ENCODE data around the gene NOL12. TPM values are rescaled to one million over a fixed set of nuclear protein-coding genes. Genes with fewer than 3 reads are reported as not detected.

Gene NOL12
- polyA plus RNA-seq, 1 donor from 2014 or later: 90.0 TPM

DNA sequence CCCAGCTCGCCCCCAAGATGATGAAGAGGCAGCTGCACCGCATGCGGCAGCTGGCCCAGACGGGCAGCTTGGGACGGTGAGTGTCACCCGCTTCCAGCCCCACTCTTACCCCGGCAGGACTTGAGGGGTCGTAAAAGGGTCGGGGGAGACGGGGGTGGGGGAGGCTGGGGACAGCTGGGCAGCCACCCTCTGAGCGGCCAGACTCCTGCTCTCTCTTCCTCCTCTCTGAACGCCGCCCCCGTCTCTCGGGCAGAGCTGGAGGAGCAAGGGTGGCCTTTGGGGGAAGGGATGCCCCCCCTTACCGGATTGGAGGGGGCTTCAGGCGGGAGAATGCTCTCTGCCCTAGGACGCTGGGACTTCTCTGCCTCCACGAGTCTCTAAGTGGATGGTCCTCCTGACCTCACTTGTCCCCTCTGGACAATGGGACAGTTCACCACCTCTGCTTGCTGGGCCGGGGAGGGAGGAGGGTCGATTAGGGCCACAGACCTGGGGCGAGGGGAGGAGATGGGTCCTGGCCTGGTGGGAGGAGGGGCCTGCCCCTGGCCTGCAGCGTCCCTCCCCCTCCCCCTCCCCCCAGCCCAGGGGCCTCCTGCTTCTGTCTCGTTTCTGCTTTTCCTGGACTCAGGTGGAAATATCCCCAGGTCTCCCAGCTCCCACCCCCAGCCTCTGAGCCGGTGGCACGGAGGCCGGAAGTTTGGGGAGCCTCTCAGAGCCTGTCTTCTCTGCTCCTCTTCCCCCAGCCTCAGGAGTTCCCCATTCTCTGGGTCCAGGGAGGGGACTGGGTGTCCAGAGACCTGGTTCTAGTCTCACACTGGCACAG, 46.2 kb upstream of the NOL12 start:
- Histone ChIP-seq H4K20me1 (ENCODE audit: insufficient read depth) (no peaks in the 10 kb centered on the region), H3K27me3 (ENCODE audit: insufficient read depth, low read depth, low read length) (peaks cover 15% of the 10 kb centered on the region), H3K9me3 (ENCODE audit: low read length) (no peaks in the 10 kb centered on the region), H3F3A (ENCODE audit: insufficient read depth, low read length, poor library complexity, severe bottlenecking) (no peaks in the 10 kb centered on the region), H3K27ac (ENCODE audit: low read length) (no peak overlapping the region), H3K4me2 (ENCODE audit: low read length) (no peak overlapping the region), H3K4me3 (ENCODE audit: low read length) (peak overlapping the region; percentile 47), H3K79me2 (replicated peaks; ENCODE audit: insufficient read depth, low read length) (no peaks in the 10 kb centered on the region), H3K9me2 (ENCODE audit: insufficient read depth, low read length) (no peaks in the 10 kb centered on the region), H3K9ac (ENCODE audit: low read length) (no peak overlapping the region), H3K36me3 (ENCODE audit: insufficient read depth, low read length) (no peaks in the 10 kb centered on the region), H2AFZ (ENCODE audit: low read depth, low read length) (no peak overlapping the region)
- TF ChIP-seq SMC3 (conservative IDR thresholded peaks at IDR 0.05; ENCODE audit: poor library complexity) (no peak), POLR2AphosphoS5 (IDR thresholded peaks at IDR 0.05) (no peak), CTCF (IDR thresholded peaks at IDR 0.05; ENCODE audit: poor library complexity, severe bottlenecking) (no peak), RAD21 (conservative IDR thresholded peaks at IDR 0.05) (no peak)

GRCh38 chr22:37640591-37641560, 45.3 kb upstream of the NOL12 start:
- H3K4me3 ChIP-seq (ENCODE audit: low read length): no peak overlapping the region
- TF ChIP-seq EZH2 (IDR thresholded peaks at IDR 0.05; ENCODE audit: borderline replicate concordance, insufficient read depth, low read length, poor library complexity, severe bottlenecking) (no peak), POLR2AphosphoS5 (IDR thresholded peaks at IDR 0.05) (no peak), CTCF (IDR thresholded peaks at IDR 0.05; ENCODE audit: poor library complexity, severe bottlenecking) (no peak), EP300 (conservative IDR thresholded peaks at IDR 0.05; ENCODE audit: poor library complexity, severe bottlenecking) (no peak)
- TF ChIP-seq, protein P1, sequence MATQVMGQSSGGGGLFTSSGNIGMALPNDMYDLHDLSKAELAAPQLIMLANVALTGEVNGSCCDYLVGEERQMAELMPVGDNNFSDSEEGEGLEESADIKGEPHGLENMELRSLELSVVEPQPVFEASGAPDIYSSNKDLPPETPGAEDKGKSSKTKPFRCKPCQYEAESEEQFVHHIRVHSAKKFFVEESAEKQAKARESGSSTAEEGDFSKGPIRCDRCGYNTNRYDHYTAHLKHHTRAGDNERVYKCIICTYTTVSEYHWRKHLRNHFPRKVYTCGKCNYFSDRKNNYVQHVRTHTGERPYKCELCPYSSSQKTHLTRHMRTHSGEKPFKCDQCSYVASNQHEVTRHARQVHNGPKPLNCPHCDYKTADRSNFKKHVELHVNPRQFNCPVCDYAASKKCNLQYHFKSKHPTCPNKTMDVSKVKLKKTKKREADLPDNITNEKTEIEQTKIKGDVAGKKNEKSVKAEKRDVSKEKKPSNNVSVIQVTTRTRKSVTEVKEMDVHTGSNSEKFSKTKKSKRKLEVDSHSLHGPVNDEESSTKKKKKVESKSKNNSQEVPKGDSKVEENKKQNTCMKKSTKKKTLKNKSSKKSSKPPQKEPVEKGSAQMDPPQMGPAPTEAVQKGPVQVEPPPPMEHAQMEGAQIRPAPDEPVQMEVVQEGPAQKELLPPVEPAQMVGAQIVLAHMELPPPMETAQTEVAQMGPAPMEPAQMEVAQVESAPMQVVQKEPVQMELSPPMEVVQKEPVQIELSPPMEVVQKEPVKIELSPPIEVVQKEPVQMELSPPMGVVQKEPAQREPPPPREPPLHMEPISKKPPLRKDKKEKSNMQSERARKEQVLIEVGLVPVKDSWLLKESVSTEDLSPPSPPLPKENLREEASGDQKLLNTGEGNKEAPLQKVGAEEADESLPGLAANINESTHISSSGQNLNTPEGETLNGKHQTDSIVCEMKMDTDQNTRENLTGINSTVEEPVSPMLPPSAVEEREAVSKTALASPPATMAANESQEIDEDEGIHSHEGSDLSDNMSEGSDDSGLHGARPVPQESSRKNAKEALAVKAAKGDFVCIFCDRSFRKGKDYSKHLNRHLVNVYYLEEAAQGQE (IDR thresholded peaks at IDR 0.05; ENCODE audit: borderline replicate concordance): no peak
- H3K27me3 ChIP-seq (ENCODE audit: insufficient read depth, low read depth, low read length): peaks cover 15% of the 10 kb centered on the region
- H3K9me2 ChIP-seq (ENCODE audit: insufficient read depth, low read length): no peaks in the 10 kb centered on the region
- H4K20me1 ChIP-seq (ENCODE audit: insufficient read depth): no peaks in the 10 kb centered on the region
- H3F3A ChIP-seq (ENCODE audit: insufficient read depth, low read length, poor library complexity, severe bottlenecking): no peaks in the 10 kb centered on the region
- H3K27ac ChIP-seq (ENCODE audit: low read length): no peak overlapping the region
- no peaks in the 10 kb centered on the region for H3K79me2 ChIP-seq (replicated peaks; ENCODE audit: insufficient read depth, low read length)
- H2AFZ ChIP-seq (ENCODE audit: low read depth, low read length): no peak overlapping the region
- H3K4me2 ChIP-seq (ENCODE audit: low read length): no peak overlapping the region
- no peaks in the 10 kb centered on the region for H3K36me3 ChIP-seq (ENCODE audit: insufficient read depth, low read length)
- H3K9ac ChIP-seq (ENCODE audit: low read length): no peak overlapping the region
- H3K9me3 ChIP-seq (ENCODE audit: low read length): no peaks in the 10 kb centered on the region
